NT2/D1 (cell line): ENCODE data around the gene PPP1R3G.

Source experiments
- DNase-seq: peaks from one replicate; pipeline ENCODE4 v3.0.0-alpha.2; 2011; ENCODE audit warnings: low read depth, low spot score
- H3K27me3 ChIP-seq: 2 replicates; pipeline ENCODE4 v1.6.0; 2011; ENCODE audit warnings: mild to moderate bottlenecking; ENCODE audit not compliant: insufficient read length, insufficient read depth
- H3K36me3 ChIP-seq: 2 replicates; pipeline ENCODE4 v1.6.1; 2011; ENCODE audit warnings: mild to moderate bottlenecking, low read length, mixed read lengths; ENCODE audit not compliant: insufficient read depth, insufficient read length
- H3K4me1 ChIP-seq: 2 replicates; pipeline ENCODE4 v1.5.1; 2011; ENCODE audit not compliant: insufficient read depth, insufficient read length
- H3K4me3 ChIP-seq: 2 replicates; pipeline ENCODE4 v1.5.1; 2011; ENCODE audit warnings: low read depth; ENCODE audit not compliant: insufficient read length
- H3K9ac ChIP-seq: 2 replicates; pipeline ENCODE4 v1.6.0; 2011; ENCODE audit warnings: low read depth; ENCODE audit not compliant: insufficient read length
- H3K9me3 ChIP-seq: 2 replicates; pipeline ENCODE4 v1.5.1; 2011; ENCODE audit warnings: mild to moderate bottlenecking, low read length; ENCODE audit not compliant: insufficient read depth
- SUZ12 ChIP-seq: IDR thresholded peaks from 2 replicates; pipeline ENCODE4 v1.6.1; 2011; ENCODE audit not compliant: insufficient read length, insufficient read depth; ENCODE audit errors: extremely low read depth
- YY1 ChIP-seq: IDR thresholded peaks from 2 replicates; pipeline ENCODE4 v1.6.1; 2011; ENCODE audit not compliant: insufficient read length, insufficient read depth
- ZNF274 ChIP-seq: IDR thresholded peaks from 2 replicates; pipeline ENCODE4 v1.6.1; 2011; ENCODE audit warnings: mild to moderate bottlenecking, low read depth, low read length

The PPP1R3G gene

DNA sequence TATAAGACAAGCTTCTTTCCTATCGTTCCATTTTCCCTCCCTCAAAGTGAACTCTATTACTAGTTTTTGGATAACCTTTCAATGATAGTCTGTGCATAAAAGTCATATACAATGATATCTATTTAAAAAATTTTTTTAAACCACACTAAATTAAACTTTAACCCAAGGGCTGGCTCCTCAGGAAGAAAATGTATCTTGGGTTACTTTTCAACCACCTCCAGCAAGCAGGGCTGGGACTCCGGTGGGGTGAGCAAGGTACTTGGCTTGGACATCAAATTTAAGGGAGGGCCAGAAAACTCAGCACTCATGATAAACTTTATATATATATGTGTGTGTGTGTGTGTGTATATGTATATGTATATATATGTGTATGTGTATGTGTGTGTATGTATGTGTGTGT lies 13.9 kb upstream of the PPP1R3G start:
- Histone ChIP-seq H3K9me3 (no peaks in the 10 kb centered on the region), H3K9ac (no peak overlapping the region), H3K4me1 (no peaks in the 10 kb centered on the region), H3K36me3 (no peaks in the 10 kb centered on the region), H3K27me3 (no peaks in the 10 kb centered on the region), H3K4me3 (no peak overlapping the region)
- TF ChIP-seq SUZ12 (no peak), YY1 (no peak), ZNF274 (no peak)
- no peak for DNase-seq

- no peak for TF ChIP-seq ZNF274
- no peak for TF ChIP-seq YY1
- TF ChIP-seq SUZ12 = no peak
- Histone ChIP-seq H3K27me3 (no peaks in the 10 kb centered on the region), H3K9ac (no peak overlapping the region), H3K9me3 (no peaks in the 10 kb centered on the region), H3K36me3 (no peaks in the 10 kb centered on the region), H3K4me3 (no peak overlapping the region), H3K4me1 (no peaks in the 10 kb centered on the region)
- DNase-seq = no peak
Measured at GRCh38 chr6:5072440-5072839, 12.7 kb upstream of the PPP1R3G start.

- H3K9ac ChIP-seq = no peak overlapping the region
- H3K9me3 ChIP-seq = no peaks in the 10 kb centered on the region
- no peak for DNase-seq
- H3K36me3 ChIP-seq = no peaks in the 10 kb centered on the region
- H3K4me1 ChIP-seq = no peaks in the 10 kb centered on the region
- H3K4me3 ChIP-seq = no peak overlapping the region
- H3K27me3 ChIP-seq = no peaks in the 10 kb centered on the region
- TF ChIP-seq SUZ12 = no peak
- no peak for TF ChIP-seq ZNF274
- no peak for TF ChIP-seq YY1
Measured at GRCh38 chr6:5073992-5074391, 11.1 kb upstream of the PPP1R3G start.

- H3K9me3 ChIP-seq = no peaks in the 10 kb centered on the region
- no peaks in the 10 kb centered on the region for H3K4me1 ChIP-seq
- H3K27me3 ChIP-seq = no peaks in the 10 kb centered on the region
- H3K9ac ChIP-seq = no peak overlapping the region
- no peak for DNase-seq
- no peak for TF ChIP-seq SUZ12
- no peak for TF ChIP-seq ZNF274
- TF ChIP-seq YY1 = no peak
- no peaks in the 10 kb centered on the region for H3K36me3 ChIP-seq
- no peak overlapping the region for H3K4me3 ChIP-seq
Measured at GRCh38 chr6:5076931-5077330, 8.2 kb upstream of the PPP1R3G start.

DNA sequence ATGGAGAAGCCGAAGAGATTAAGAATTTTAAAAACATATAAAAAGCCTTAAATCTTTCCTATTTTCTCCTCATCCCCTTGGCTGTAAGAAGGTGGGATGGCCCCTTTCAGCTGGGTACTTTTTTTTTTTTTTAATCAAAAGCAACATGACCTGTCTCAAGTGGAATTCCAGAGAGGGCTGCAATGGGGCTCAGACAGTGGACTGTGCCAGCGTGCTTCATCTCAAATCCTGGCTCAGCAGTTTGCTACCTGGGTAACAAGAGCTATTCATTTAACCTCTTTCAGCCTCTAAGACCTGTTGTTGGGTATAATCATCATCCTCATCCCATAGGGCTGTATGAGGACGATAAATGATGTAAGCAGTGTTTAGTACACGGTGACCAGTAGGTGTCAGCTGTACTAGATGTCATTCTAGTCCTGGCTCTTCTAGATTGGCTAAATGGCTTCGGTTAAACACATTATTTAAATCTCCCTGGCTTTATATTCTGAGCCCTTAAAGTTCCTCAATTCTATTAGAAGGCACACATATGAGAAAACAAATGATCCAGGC lies 6.9 kb upstream of the PPP1R3G start:
- peaks cover 4% of the 10 kb centered on the region for H3K4me1 ChIP-seq
- no peak overlapping the region for H3K9ac ChIP-seq
- no peak overlapping the region for H3K4me3 ChIP-seq
- peaks cover 4% of the 10 kb centered on the region for H3K27me3 ChIP-seq
- DNase-seq = no peak
- H3K9me3 ChIP-seq = no peaks in the 10 kb centered on the region
- no peaks in the 10 kb centered on the region for H3K36me3 ChIP-seq
- TF ChIP-seq SUZ12 (no peak), YY1 (no peak), ZNF274 (no peak)

DNA sequence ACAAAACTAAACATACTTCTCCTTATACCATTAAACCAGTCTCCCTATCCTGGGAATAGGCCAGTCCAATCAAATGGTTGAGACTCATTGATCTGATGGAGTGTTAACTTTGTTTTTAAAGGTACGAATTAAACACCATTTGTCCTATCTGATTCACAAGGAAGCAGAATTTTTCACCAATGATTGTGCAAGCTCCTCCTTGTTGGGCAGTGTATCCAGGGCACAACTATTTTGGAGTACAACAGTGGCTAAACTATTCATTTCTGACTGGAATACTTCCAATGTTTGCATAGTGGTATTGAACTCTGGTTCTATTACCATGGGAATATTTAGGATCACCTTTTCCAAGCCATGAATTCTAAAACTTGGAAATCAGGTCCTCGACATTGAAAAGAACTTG lies 5.4 kb upstream of the PPP1R3G start:
- Histone ChIP-seq H3K36me3 (no peaks in the 10 kb centered on the region), H3K4me3 (no peak overlapping the region), H3K27me3 (peaks cover 19% of the 10 kb centered on the region), H3K9ac (no peak overlapping the region), H3K4me1 (peaks cover 4% of the 10 kb centered on the region), H3K9me3 (no peaks in the 10 kb centered on the region)
- DNase-seq = no peak
- no peak for TF ChIP-seq SUZ12

- Histone ChIP-seq H3K4me3 (no peak overlapping the region), H3K9me3 (no peaks in the 10 kb centered on the region), H3K4me1 (peaks cover 4% of the 10 kb centered on the region), H3K27me3 (peaks cover 28% of the 10 kb centered on the region), H3K9ac (no peak overlapping the region), H3K36me3 (no peaks in the 10 kb centered on the region)
- DNase-seq = no peak
- TF ChIP-seq YY1 = no peak
- TF ChIP-seq ZNF274 = no peak
- TF ChIP-seq SUZ12 = no peak
Measured at GRCh38 chr6:5080574-5080973, 4.6 kb upstream of the PPP1R3G start.

DNA sequence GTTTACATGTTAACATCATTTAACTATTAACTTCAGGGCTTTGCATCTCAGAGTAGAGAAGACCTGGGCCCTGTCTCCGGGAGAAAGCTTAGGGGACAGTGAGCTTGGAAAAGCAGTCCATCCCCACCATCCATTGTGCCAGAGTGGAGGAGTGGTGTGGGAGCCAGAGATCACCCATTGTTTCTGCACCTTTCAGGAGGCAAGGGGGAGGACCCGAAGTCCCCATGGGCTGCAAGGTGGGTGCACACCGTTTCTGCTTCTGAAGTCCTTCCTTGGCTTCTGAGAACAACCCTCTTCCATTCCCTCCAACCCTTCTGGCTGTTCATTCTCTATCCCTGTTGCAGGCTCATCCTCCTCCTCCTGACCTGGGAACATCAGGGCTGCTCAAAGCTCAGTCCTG lies 4.0 kb upstream of the PPP1R3G start:
- peaks cover 34% of the 10 kb centered on the region for H3K27me3 ChIP-seq
- TF ChIP-seq ZNF274 (no peak), SUZ12 (no peak), YY1 (no peak)
- H3K36me3 ChIP-seq = no peaks in the 10 kb centered on the region
- DNase-seq = no peak
- no peak overlapping the region for H3K9ac ChIP-seq
- H3K4me3 ChIP-seq = no peak overlapping the region
- H3K4me1 ChIP-seq = peaks cover 4% of the 10 kb centered on the region
- no peaks in the 10 kb centered on the region for H3K9me3 ChIP-seq
